ENCODE data around the gene RACK1. TPM values are rescaled to one million over a fixed set of nuclear protein-coding genes. Genes with fewer than 3 reads are reported as not detected.

Gene RACK1
- total RNA-seq, 1 donor, result 3,386 TPM

DNA sequence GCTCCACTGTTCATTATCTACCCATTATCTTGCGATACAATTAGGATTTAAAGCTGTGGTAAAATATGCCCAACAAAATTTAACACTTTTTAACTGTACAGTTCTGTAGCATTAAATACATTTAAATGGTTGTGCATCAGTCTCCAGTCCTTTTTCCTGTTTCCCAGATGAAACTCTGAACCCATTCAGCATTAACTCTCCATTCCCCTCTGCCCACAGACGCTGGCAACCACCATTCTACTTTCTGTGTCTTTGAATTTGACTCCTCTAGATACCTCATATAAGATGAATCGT, 35.8 kb downstream of the RACK1 start:
- H3K4me3 ChIP-seq (ENCODE audit: low read depth, low read length), result peak overlapping the region; percentile 64
- TF ChIP-seq, protein P1, sequence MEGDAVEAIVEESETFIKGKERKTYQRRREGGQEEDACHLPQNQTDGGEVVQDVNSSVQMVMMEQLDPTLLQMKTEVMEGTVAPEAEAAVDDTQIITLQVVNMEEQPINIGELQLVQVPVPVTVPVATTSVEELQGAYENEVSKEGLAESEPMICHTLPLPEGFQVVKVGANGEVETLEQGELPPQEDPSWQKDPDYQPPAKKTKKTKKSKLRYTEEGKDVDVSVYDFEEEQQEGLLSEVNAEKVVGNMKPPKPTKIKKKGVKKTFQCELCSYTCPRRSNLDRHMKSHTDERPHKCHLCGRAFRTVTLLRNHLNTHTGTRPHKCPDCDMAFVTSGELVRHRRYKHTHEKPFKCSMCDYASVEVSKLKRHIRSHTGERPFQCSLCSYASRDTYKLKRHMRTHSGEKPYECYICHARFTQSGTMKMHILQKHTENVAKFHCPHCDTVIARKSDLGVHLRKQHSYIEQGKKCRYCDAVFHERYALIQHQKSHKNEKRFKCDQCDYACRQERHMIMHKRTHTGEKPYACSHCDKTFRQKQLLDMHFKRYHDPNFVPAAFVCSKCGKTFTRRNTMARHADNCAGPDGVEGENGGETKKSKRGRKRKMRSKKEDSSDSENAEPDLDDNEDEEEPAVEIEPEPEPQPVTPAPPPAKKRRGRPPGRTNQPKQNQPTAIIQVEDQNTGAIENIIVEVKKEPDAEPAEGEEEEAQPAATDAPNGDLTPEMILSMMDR (IDR thresholded peaks at IDR 0.05; ENCODE audit: insufficient read depth, low read depth, low read length), result no peak
- DNase-seq (ENCODE audit: low read depth), result no peak

DNA sequence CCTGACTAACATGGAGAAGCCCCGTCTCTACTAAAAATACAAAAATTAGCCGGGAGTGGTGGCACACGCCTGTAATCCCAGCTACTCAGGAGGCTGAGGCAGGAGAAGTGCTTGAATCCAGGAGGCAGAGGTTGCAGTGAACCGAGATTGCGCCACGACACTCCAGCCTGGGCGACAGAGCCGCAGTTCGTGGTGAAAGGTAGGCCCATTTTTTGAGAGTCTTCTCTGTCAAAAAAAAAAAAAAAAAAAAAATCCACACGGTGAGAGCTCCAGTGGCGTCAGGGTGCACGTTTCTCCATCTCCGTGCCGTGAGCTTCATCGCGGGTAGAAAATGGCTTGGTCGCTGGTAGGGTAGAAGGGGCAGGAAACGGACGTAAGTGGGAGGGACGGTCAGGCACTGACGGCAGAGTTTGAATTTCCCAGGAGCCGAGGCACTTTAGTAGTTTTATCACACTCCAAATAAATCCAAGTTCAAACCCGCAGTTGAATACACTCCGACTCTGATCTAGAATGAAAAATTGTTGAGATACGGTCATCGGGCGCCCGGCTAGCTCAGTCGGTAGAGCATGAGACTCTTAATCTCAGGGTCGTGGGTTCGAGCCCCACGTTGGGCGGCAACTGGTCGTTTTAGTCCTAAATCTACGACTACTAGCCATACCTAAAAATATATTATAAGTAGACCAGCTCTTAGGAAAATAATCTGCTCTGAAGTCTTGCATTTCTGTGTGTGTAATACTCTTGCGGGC, 36.3 kb downstream of the RACK1 start:
- H3K4me3 ChIP-seq (ENCODE audit: low read depth, low read length), result peak overlapping the region; percentile 64
- TF ChIP-seq, protein P1 (IDR thresholded peaks at IDR 0.05; ENCODE audit: insufficient read depth, low read depth, low read length), result no peak
- peak; percentile 92 for DNase-seq (ENCODE audit: low read depth)

DNA sequence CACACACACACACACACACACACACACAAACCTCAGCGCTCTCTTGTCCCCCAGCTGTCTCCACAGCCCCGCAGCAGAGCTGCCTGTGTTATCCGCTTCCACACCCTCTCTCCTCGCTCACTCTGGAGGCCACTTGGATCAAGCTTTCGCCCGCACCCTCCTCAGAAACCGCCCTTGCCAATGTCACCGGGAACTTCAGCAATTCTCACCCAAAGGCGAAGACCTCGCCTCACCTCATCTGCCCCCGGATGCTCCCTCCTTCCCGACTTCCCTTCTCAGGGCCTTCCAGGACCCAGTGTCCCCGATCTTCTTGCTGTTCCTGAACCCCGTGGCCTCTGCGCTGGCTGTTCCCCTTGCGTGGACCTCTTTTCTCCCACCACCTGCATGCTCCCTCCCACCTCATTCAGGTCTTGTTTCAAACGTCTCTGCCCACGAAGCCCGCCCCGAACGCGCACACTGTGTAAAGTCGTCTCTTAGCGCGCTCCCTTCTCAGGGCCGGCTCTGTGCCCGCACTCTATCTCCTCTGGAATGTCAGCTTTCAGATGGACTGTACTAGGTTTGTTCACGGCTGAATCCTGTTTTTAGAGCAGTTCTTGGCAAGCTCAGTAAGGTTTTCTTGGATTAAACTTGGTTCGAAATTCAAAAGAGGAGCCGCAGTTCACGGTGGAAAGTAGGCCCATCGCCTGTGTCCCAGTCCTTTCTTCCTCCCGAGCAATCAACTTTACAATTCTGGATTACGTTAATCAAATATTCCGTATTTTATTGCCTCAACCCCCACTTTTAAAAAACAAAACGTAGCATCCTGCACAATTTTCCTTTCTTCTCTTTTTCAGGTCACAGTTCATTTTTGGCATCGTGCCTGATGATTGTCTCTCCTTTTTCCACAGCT, 37.7 kb downstream of the RACK1 start:
- H3K4me3 ChIP-seq (ENCODE audit: low read depth, low read length), result peak overlapping the region; percentile 67
- no peak for DNase-seq (ENCODE audit: low read depth)
- TF ChIP-seq, protein P1 (IDR thresholded peaks at IDR 0.05; ENCODE audit: insufficient read depth, low read depth, low read length), result no peak

DNA sequence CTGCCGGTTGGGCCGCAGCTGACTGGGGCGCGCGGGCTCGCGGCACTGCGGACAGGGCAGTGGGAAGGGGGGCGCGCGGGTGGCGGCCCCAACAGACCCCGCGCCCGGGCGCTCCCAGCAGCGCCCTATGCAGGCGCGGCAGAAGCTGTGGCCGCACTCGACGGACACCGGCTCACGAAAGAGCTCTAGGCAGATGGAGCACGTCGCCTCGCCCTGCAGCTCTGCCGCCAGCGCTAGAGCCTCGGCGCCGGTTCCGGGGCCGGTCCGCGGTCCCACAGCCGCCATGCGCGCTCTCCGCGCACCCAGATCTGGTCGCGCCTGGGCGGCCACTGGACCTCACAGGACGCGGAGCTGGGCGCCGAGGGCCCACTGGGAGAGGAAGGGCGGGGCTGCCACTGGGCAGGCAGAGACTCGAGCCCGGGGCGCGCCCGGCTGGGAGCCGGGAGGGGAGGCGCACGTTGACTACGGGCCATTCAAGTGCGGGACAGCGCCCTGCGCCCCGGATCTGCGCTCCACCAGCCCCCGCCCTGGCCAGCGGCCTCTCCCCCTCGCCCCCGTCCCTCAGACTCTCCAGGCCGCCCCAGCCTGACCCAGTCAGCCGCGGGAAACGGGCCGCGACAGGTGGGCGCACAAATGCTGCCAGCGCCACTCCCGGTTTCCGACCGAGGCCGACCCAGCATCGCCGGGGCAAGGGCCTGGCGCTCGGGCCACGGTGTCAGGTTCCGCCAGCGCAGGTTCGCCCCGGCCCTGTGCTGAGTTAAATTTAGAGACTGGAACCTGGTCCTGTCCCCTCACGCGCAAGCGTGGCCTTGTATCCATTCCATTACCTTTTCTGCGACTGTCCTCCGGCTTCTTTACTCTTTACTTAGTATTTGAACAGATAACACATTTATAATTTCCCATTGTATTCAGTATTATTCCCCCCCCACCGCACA, 38.6 kb downstream of the RACK1 start, which contains the start of gene TRIM7:
TSS of gene TRIM7 (minus strand) at position 371 of the 935 bp plus-strand sequence. CDS start at position 285, 86 bp downstream.
- TF ChIP-seq, protein P1 (IDR thresholded peaks at IDR 0.05; ENCODE audit: insufficient read depth, low read depth, low read length), result no peak
- DNase-seq (ENCODE audit: low read depth), result peak; percentile 56
- peak within 1 kb of the TSS; percentile 67 for H3K4me3 ChIP-seq (ENCODE audit: low read depth, low read length)

DNA sequence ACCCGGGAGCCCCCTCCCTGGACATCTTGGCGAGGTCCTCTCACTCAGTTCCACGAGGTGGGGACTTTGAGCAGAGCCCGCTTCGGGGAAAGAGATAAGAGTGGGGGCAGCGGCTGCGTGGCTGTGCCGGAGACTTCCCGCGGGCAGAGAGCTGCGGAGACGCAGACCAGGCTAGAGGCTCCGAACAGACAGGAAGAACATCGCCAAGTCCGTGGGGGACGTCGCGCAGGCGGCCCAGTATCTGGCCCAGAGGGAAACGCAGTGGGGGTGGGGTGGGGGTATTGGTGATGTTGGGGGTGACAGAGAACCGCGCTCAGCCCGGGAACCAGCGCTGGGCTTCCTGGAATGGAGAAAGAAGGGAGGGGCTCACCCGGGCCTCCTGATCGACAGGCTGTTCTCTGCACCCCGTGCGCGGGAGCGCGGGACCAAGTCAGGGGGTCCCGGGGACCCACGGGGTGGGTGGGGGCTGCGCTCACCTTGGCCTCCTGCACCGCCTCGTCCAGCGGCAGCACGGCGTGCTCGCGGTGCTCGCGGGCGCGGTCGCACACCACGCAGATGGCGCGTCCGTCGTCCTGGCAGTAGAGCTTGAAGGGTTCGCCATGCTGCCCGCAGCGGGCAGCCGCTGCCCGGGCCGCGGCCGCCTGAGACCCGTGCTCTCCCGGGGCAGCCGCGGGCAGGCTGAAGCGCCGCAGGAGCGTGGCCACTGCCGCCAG, 39.4 kb downstream of the RACK1 start:
- TF ChIP-seq, protein P1 (IDR thresholded peaks at IDR 0.05; ENCODE audit: insufficient read depth, low read depth, low read length), result no peak
- peak; percentile 53 for DNase-seq (ENCODE audit: low read depth)

DNA sequence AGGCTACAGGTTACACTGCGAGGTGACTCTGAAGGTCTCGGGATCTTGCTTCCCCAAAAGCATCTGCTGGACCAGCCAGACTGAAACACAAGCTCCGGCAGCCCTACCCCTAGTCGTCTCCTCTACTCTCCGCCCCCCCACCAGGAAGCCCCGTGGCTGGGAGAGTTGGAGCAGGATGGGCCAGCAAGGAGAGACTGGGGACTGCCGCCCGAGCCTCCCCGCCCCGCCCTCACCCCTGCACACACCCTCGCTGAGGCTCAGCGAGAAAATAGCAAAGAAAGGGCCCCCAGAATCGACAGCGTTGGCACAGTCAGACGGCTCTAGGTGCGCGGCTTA, 40.0 kb downstream of the RACK1 start:
- TF ChIP-seq, protein P1 (IDR thresholded peaks at IDR 0.05; ENCODE audit: insufficient read depth, low read depth, low read length), result no peak
- no peak for DNase-seq (ENCODE audit: low read depth)
- peak overlapping the region; percentile 67 for H3K4me3 ChIP-seq (ENCODE audit: low read depth, low read length)

More for the DNA sequence above, 39.4 kb downstream of the RACK1 start:
- peak overlapping the region; percentile 67 for H3K4me3 ChIP-seq (ENCODE audit: low read depth, low read length)

Measured in fibroblast of villous mesenchyme (primary cell).